ENCODE measurements around the gene ATP10A. TPM values are rescaled to one million over a fixed set of nuclear protein-coding genes. Genes with fewer than 3 reads are reported as not detected.

Gene ATP10A
- total RNA-seq, 1 donor from 2014 or later, result 0.26 TPM

DNA sequence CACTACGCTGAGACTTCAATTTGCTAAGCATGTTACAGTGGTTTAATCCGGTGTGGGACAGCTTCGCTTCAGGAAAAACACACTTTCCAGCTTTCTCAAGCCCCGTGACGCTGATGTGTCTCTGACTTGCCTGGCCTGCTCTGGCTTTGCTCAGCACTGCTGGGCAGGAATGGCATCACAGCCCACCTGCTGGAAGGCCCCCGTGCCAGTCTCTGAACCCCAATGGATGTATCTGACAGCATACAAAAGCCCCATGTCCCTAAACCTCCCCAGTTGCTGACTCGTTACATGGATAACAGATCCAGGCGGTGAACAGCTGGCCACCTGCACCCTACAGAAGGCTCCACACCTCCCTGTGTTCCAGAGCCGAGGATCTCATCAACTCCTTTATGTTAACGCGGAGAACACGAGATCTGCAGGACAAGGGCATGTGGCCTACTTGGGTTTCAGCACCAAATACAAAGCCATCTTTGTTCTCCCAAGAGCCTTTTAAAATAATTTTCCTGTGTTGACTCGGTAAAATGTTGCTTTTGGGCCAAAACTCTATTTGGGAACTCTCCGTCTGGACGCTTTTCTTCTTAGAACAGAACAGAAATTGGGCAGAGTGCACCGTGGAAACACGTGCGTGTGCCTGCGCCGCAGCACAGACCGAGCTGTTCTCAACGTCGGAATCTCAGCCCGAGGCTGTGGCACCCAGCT is 61.4 kb downstream of the ATP10A start:
- DNase-seq (ENCODE audit: low read depth) (no peak), FAIRE-seq (no peak)
- H3K4me3 ChIP-seq (ENCODE audit: low read depth, low read length), result no peak overlapping the region
- H3K27me3 ChIP-seq (ENCODE audit: control insufficient read depth, insufficient read depth, low read length), result no peaks in the 10 kb centered on the region
- TF ChIP-seq CTCF (IDR thresholded peaks at IDR 0.05; ENCODE audit: insufficient read depth, low read length, severe bottlenecking), result no peak
- no peaks in the 10 kb centered on the region for H3K36me3 ChIP-seq (ENCODE audit: control insufficient read depth, insufficient read depth, low read length)

GRCh38 chr15:25800761-25801515 is 62.2 kb downstream of the ATP10A start:
- FAIRE-seq (no peak), DNase-seq (ENCODE audit: low read depth) (no peak)
- TF ChIP-seq CTCF (IDR thresholded peaks at IDR 0.05; ENCODE audit: insufficient read depth, low read length, severe bottlenecking), result no peak
- Histone ChIP-seq H3K36me3 (ENCODE audit: control insufficient read depth, insufficient read depth, low read length) (no peaks in the 10 kb centered on the region), H3K27me3 (ENCODE audit: control insufficient read depth, insufficient read depth, low read length) (no peaks in the 10 kb centered on the region), H3K4me3 (ENCODE audit: low read depth, low read length) (no peak overlapping the region)

DNA sequence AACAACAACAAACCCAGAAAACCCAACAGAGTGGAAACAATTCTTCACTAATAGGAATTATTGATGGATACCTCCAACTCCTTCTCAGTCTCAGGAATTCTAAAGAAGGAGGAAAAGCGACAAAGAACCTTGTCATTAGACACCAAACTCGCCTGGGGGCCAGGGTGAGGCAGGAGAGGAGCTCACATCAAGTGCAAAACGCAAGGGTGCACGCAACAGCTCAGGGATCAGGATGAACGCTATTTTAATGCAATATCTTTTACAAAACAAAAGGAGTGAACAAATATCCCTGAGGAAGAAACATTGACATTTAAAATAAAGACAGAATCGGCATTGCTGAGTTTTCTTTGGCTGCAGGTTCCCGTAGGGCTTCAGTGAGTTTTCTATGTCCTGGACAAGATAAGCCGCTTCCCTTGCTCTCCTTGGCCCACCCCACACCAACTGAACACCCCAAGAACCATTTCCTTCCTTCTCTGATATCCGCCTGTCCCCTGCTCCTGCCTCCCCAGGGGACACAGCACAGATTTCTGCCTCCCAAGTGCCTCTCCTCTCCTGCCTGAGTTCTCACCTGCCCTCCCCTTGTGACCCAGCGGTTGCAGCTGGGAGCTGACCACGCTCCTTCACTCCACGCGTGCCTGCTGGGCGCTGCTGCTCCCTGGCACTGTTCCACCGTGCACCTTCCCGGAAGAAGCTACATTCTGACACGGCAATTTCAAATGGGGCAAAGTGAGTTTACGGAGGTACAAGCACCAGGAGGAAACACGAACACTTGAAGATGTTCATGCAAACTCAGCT is 63.0 kb downstream of the ATP10A start:
- Histone ChIP-seq H3K36me3 (ENCODE audit: control insufficient read depth, insufficient read depth, low read length) (no peaks in the 10 kb centered on the region), H3K4me3 (ENCODE audit: low read depth, low read length) (no peak overlapping the region), H3K27me3 (ENCODE audit: control insufficient read depth, insufficient read depth, low read length) (no peaks in the 10 kb centered on the region)
- FAIRE-seq (no peak), DNase-seq (ENCODE audit: low read depth) (no peak)
- no peak for TF ChIP-seq CTCF (IDR thresholded peaks at IDR 0.05; ENCODE audit: insufficient read depth, low read length, severe bottlenecking)

- TF ChIP-seq CTCF (IDR thresholded peaks at IDR 0.05; ENCODE audit: insufficient read depth, low read length, severe bottlenecking), result no peak
- peak; percentile 50 for FAIRE-seq
- Histone ChIP-seq H3K27me3 (ENCODE audit: control insufficient read depth, insufficient read depth, low read length) (no peaks in the 10 kb centered on the region), H3K36me3 (ENCODE audit: control insufficient read depth, insufficient read depth, low read length) (no peaks in the 10 kb centered on the region), H3K4me3 (ENCODE audit: low read depth, low read length) (no peak overlapping the region)
- DNase-seq (ENCODE audit: low read depth), result no peak
Observed at GRCh38 chr15:25797936-25798901, 64.9 kb downstream of the ATP10A start.

DNA sequence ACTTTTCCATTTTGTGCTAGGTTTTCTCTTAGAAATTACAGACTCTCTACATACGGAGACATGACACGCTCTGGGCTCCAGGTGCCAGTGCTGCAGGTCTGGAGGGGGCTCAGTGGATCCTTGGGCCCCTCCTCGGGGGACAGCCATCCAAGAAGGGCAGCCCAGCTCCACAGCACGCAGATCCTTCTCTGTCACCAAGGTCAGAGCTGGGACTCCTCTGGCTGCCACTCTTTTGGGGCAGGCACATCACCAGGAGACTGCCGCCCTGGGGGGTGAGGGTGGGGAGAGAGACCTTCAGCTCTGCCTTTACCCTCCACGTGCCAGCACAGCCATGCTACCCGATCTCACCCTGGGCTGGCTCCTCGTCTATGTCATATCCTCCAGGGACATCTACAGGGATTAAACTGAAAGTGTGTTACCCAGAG is 65.6 kb downstream of the ATP10A start:
- DNase-seq (ENCODE audit: low read depth), result no peak
- H3K4me3 ChIP-seq (ENCODE audit: low read depth, low read length), result no peak overlapping the region
- no peak for TF ChIP-seq CTCF (IDR thresholded peaks at IDR 0.05; ENCODE audit: insufficient read depth, low read length, severe bottlenecking)
- H3K36me3 ChIP-seq (ENCODE audit: control insufficient read depth, insufficient read depth, low read length), result no peaks in the 10 kb centered on the region
- FAIRE-seq, result no peak
- H3K27me3 ChIP-seq (ENCODE audit: control insufficient read depth, insufficient read depth, low read length), result no peaks in the 10 kb centered on the region

Data from bronchial epithelial cell (primary cell).